GM06990 (cell line): ENCODE results near the gene PTPRM.

Source experiments
- DNase-seq: peaks from one replicate; pipeline ENCODE4 v3.0.0-alpha.2; 2011; ENCODE audit not compliant: insufficient read length; ENCODE audit errors: extremely low read depth
- H3K27me3 ChIP-seq: replicated peaks from 2 replicates; pipeline ENCODE4 v1.6.0; 2011; ENCODE audit warnings: low read length; ENCODE audit not compliant: control insufficient read depth, insufficient read depth
- H3K36me3 ChIP-seq: 2 replicates; pipeline ENCODE4 v1.5.1; 2011; ENCODE audit warnings: low read length; ENCODE audit not compliant: control insufficient read depth, insufficient read depth
- H3K4me3 ChIP-seq: replicated peaks from 2 replicates; pipeline ENCODE4 v1.5.1; 2011; ENCODE audit warnings: low read depth, mild to moderate bottlenecking, control low read depth, low read length
- CTCF ChIP-seq: IDR thresholded peaks from 2 replicates; pipeline ENCODE4 v1.5.1; 2011; ENCODE audit warnings: low read length, control low read depth, mild to moderate bottlenecking, inconsistent platforms; ENCODE audit not compliant: insufficient read depth, poor library complexity, severe bottlenecking

Gene PTPRM

DNA sequence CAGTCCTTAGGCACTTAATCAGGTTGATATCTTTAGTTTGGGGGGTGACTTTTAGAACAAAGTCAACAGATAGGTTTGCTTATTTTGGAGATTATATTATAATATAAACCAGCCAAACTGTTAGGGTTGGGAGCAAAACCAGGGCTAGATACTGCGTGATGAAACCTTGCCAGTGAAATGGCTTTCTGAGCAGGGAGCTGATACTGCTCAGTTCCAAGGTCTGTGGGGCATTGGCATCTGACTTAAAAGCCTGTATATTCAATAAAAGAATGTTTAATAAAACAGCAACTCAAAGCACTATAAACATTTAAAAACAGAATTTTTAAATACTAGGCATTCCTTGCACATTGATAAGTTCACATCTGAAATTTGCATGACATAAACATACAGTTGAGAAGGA lies 19.3 kb downstream of the PTPRM start:
- H3K27me3 ChIP-seq = no peaks in the 10 kb centered on the region
- DNase-seq = no peak
- no peak overlapping the region for H3K4me3 ChIP-seq
- H3K36me3 ChIP-seq = no peaks in the 10 kb centered on the region
- TF ChIP-seq CTCF = no peak

- Histone ChIP-seq H3K27me3 (no peaks in the 10 kb centered on the region), H3K4me3 (no peak overlapping the region), H3K36me3 (no peaks in the 10 kb centered on the region)
- no peak for TF ChIP-seq CTCF
- DNase-seq = no peak
Measured at GRCh38 chr18:7590826-7591560, 23.9 kb downstream of the PTPRM start.

DNA sequence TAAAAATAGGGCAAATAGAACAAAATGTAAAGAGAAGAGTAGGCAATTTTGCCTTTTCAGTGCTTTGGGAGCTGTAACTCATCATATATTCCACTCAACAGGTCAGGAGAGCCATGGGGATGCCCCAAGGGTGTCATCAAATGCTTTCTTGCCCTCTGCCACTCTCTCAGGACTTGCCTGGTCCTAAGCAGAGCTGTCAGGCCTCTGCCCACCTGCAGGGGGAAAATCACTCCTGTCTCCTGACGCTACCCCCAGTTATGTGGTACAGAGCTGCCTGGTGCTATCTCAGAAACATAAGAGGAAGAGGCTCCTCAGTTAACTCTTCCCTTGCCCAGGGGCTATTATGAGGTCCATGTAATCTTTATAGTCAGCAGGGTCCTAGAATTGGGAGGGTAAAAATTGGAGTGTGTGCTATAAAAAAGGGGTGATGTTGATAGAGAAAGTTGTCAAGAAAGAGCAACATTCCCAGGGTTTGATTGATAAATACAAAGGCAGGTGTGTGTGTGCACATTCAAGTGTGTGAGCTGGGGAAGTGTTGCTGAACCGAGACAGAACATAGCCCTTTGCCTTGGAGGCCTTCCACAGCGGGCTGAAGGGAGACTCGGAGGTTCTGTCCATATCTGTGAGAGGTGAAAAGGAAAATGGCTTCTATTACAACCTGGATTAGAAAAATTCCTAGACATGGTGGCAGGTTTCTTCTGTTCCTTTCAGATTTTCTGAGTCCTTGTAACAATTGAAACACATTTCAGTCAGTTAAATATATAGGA lies 25.4 kb downstream of the PTPRM start:
- H3K36me3 ChIP-seq = no peaks in the 10 kb centered on the region
- TF ChIP-seq CTCF = no peak
- no peak overlapping the region for H3K4me3 ChIP-seq
- no peak for DNase-seq
- H3K27me3 ChIP-seq = no peaks in the 10 kb centered on the region

DNA sequence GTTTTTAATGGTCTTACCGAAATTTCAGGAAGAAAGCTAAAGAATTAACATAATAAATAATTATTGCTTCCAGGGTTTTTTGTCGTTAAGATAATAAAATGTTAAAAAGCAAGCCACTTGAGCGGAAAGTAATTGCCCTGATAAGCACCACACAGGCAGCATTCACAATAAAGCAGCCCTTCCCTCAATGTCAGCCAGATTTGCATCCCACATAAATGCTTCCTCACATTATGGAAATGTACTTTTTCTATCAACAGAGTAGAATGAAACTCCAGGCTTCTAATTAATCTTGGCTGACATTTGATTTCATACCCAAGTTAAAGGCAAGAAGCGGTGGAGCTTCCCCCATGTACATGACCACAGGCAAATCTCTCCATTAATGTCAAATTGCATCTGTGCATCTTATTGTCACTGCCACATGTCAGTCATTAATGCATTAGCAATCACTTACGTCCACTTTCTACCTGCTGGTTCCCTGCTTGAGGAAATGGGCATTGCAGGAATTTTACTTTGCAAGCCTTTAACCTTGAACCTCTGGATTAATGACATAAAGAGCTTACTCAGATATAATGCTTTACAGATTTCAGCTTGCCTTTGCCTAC lies 26.2 kb downstream of the PTPRM start:
- DNase-seq = no peak
- no peak overlapping the region for H3K4me3 ChIP-seq
- H3K27me3 ChIP-seq = no peaks in the 10 kb centered on the region
- TF ChIP-seq CTCF = no peak
- no peaks in the 10 kb centered on the region for H3K36me3 ChIP-seq

GRCh38 chr18:7596147-7596546 lies 29.0 kb downstream of the PTPRM start:
- H3K27me3 ChIP-seq = no peaks in the 10 kb centered on the region
- TF ChIP-seq CTCF = no peak
- no peak overlapping the region for H3K4me3 ChIP-seq
- DNase-seq = no peak
- no peaks in the 10 kb centered on the region for H3K36me3 ChIP-seq
